Fibroblast of lung (primary cell): ENCODE data around the gene CRYAA. TPM values are rescaled to one million over a fixed set of nuclear protein-coding genes. Genes with fewer than 3 reads are reported as not detected.

Experiments
- DNase-seq, 2 donors: peaks; one replicate each; pipeline versions ENCODE4 v3.0.0 to v3.0.0-alpha.2; 2010; ENCODE audit warnings: low read depth in 2 of 2
- H2AFZ ChIP-seq: 2 replicates; pipeline ENCODE4 v1.5.1; 2012; ENCODE audit warnings: low read length, control low read depth, inconsistent platforms
- H3K27ac ChIP-seq: 2 replicates; pipeline ENCODE4 v1.5.1; 2011; ENCODE audit warnings: low read length, control low read depth; ENCODE audit not compliant: insufficient read depth
- H3K27me3 ChIP-seq: 2 replicates; pipeline ENCODE4 v1.5.1; 2011; ENCODE audit warnings: mild to moderate bottlenecking, low read length; ENCODE audit not compliant: control insufficient read depth, insufficient read depth
- H3K36me3 ChIP-seq: 2 replicates; pipeline ENCODE4 v1.5.1; 2011; ENCODE audit warnings: low read length; ENCODE audit not compliant: control insufficient read depth, insufficient read depth
- H3K4me1 ChIP-seq: 2 replicates; pipeline ENCODE4 v1.5.1; 2011; ENCODE audit warnings: low read length; ENCODE audit not compliant: control insufficient read depth, insufficient read depth; ENCODE audit errors: extremely low read depth
- H3K4me2 ChIP-seq: 2 replicates; pipeline ENCODE4 v1.5.1; 2011; ENCODE audit warnings: low read length, control low read depth; ENCODE audit not compliant: insufficient read depth; ENCODE audit errors: extremely low read depth
- H3K4me3 ChIP-seq, 4 experiments: fragments of 200-600 bp in 1 of 4; sonication (generic) in 1 of 4; replicated peaks in 1 of 4; 2 replicates each; pipeline ENCODE4 v1.5.1; 2011 to 2016; ENCODE audit warnings: low read length in 4 of 4, low read depth in 3 of 4, mild to moderate bottlenecking in 3 of 4, control low read depth in 2 of 4, inconsistent platforms in 1 of 4, mixed read lengths in 1 of 4; ENCODE audit not compliant: insufficient read depth in 1 of 4; ENCODE audit errors: control extremely low read depth in 1 of 4
- H3K79me2 ChIP-seq: 2 replicates; pipeline ENCODE4 v1.5.1; 2012; ENCODE audit warnings: mild to moderate bottlenecking, low read length, inconsistent platforms; ENCODE audit not compliant: control insufficient read depth, insufficient read depth
- H3K9ac ChIP-seq: 2 replicates; pipeline ENCODE4 v1.5.1; 2011; ENCODE audit warnings: mild to moderate bottlenecking, low read length, control low read depth; ENCODE audit not compliant: insufficient read depth
- H3K9me3 ChIP-seq: 2 replicates; pipeline ENCODE4 v1.5.1; 2012; ENCODE audit warnings: low read depth, low read length; ENCODE audit not compliant: control insufficient read depth, insufficient read depth
- H4K20me1 ChIP-seq: 2 replicates; pipeline ENCODE4 v1.5.1; 2011; ENCODE audit warnings: low read length; ENCODE audit not compliant: control insufficient read depth, insufficient read depth; ENCODE audit errors: extremely low read depth
- CTCF ChIP-seq, 2 donors: IDR thresholded peaks in 1 of 2; conservative IDR thresholded peaks in 1 of 2; 1 replicate in 1 of 2; 2 replicates in 1 of 2; pipeline ENCODE4 v1.5.1; 2011 to 2012; ENCODE audit warnings: low read length in 2 of 2, control low read depth in 1 of 2, inconsistent platforms in 1 of 2, low read depth in 1 of 2, mild to moderate bottlenecking in 1 of 2
- EZH2 ChIP-seq: IDR thresholded peaks from 2 replicates; pipeline ENCODE4 v1.5.1; 2012; ENCODE audit warnings: low read length, control low read depth, mild to moderate bottlenecking; ENCODE audit errors: missing control alignments
- polyA plus RNA-seq, 2 donors: library from polyadenylated mRNA; depleted of rRNA in 1 of 2; stranded (reverse) in 1 of 2; unstranded in 1 of 2; fragments of >200 nt; gene quantifications; 2 replicates each; pipeline ENCODE4 v1.2.1, GENCODE V29; 2011 to 2012; ENCODE audit warnings: missing spikeins in 1 of 2
- total RNA-seq: library from RNA; depleted of rRNA; stranded (reverse); fragments of >200 nt; gene quantifications from 2 replicates; pipeline ENCODE4 v1.2.1, GENCODE V29; 2014

Gene CRYAA
- total and polyA plus RNA-seq, 2 donors (not counting 1 experiment from before 2014, with no cell fraction given) = not detected

GRCh38 chr21:43187715-43188114 is 18.9 kb downstream of the CRYAA start:
- no peak for DNase-seq
- Histone ChIP-seq H3K4me3 (no peak overlapping the region), H3K27me3 (no peaks in the 10 kb centered on the region), H3K36me3 (no peaks in the 10 kb centered on the region), H3K27ac (no peak overlapping the region), H2AFZ (no peak overlapping the region), H3K9ac (no peak overlapping the region), H3K4me1 (no peaks in the 10 kb centered on the region), H4K20me1 (no peaks in the 10 kb centered on the region), H3K9me3 (no peaks in the 10 kb centered on the region), H3K79me2 (no peaks in the 10 kb centered on the region), H3K4me2 (no peak overlapping the region)
- no peak for TF ChIP-seq EZH2
- TF ChIP-seq CTCF (conservative IDR thresholded peaks at IDR 0.05 in 1 of 2, IDR thresholded peaks at IDR 0.05 in 1 of 2; ENCODE audit: low read depth in 1 of 2, low read length in 2 of 2) = no peak

GRCh38 chr21:43188181-43188580 is 19.4 kb downstream of the CRYAA start:
- DNase-seq = no peak
- no peaks in the 10 kb centered on the region for H3K27me3 ChIP-seq
- no peaks in the 10 kb centered on the region for H3K79me2 ChIP-seq
- H4K20me1 ChIP-seq = no peaks in the 10 kb centered on the region
- H3K4me1 ChIP-seq = no peaks in the 10 kb centered on the region
- H3K27ac ChIP-seq = no peak overlapping the region
- no peaks in the 10 kb centered on the region for H3K9me3 ChIP-seq
- TF ChIP-seq EZH2 (no peak), CTCF (conservative IDR thresholded peaks at IDR 0.05 in 1 of 2, IDR thresholded peaks at IDR 0.05 in 1 of 2; ENCODE audit: low read depth in 1 of 2, low read length in 2 of 2) (no peak)
- H3K36me3 ChIP-seq = no peaks in the 10 kb centered on the region
- H2AFZ ChIP-seq = no peak overlapping the region
- no peak overlapping the region for H3K4me2 ChIP-seq
- H3K9ac ChIP-seq = no peak overlapping the region
- no peak overlapping the region for H3K4me3 ChIP-seq

- H3K9me3 ChIP-seq = no peaks in the 10 kb centered on the region
- H3K4me2 ChIP-seq = no peak overlapping the region
- H3K9ac ChIP-seq = no peak overlapping the region
- DNase-seq = no peak
- H4K20me1 ChIP-seq = no peaks in the 10 kb centered on the region
- no peak overlapping the region for H2AFZ ChIP-seq
- H3K36me3 ChIP-seq = no peaks in the 10 kb centered on the region
- H3K79me2 ChIP-seq = no peaks in the 10 kb centered on the region
- TF ChIP-seq CTCF (conservative IDR thresholded peaks at IDR 0.05 in 1 of 2, IDR thresholded peaks at IDR 0.05 in 1 of 2; ENCODE audit: low read depth in 1 of 2, low read length in 2 of 2) (no peak), EZH2 (no peak)
- H3K4me1 ChIP-seq = peaks cover 4% of the 10 kb centered on the region
- no peak overlapping the region for H3K4me3 ChIP-seq
- no peak overlapping the region for H3K27ac ChIP-seq
- H3K27me3 ChIP-seq = no peaks in the 10 kb centered on the region
These were observed 19.9 kb downstream of the CRYAA start for GRCh38 chr21:43188592-43189210.
